ENCODE results near the gene ACBD3. TPM values are rescaled to one million over a fixed set of nuclear protein-coding genes. Genes with fewer than 3 reads are reported as not detected.

ACBD3 gene
- 20.9 TPM for polyA plus RNA-seq (2013, experiment 1 of 4)
- 23.2 TPM for polyA plus RNA-seq (2013, experiment 2 of 4)
- polyA plus RNA-seq (2013, experiment 3 of 4): 17.6 TPM
- polyA plus RNA-seq (2013, experiment 4 of 4): 17.2 TPM

GRCh38 chr1:226186124-226187018 lies at the start of gene ACBD3:
TSS of gene ACBD3 (minus strand) at chr1:226186741. CDS start at chr1:226186675, 66 bp downstream.
- H3K4me1 ChIP-seq (ENCODE audit: control insufficient read depth, insufficient read depth, low read length): peaks cover 6% of the 10 kb centered on the region
- 0% methylated on average over 75 of the region's 75 CpGs for WGBS, 2 experiments
- peak within 1 kb of the TSS; percentile 84 for H3K4me3 ChIP-seq (ENCODE audit: insufficient read depth, low read depth, low read length)

GRCh38 chr1:226233806-226234205 lies 47.3 kb upstream of the ACBD3 start:
- 94 to 100% methylated on average over 2 to 3 of the region's 3 CpGs for WGBS, 2 experiments
- Histone ChIP-seq H3K27ac (ENCODE audit: insufficient read depth, low read depth, low read length, poor library complexity, severe bottlenecking) (no peak overlapping the region), H3K36me3 (ENCODE audit: control insufficient read depth, insufficient read depth, low read length) (peaks cover 17% of the 10 kb centered on the region), H3K4me3 (ENCODE audit: insufficient read depth, low read depth, low read length) (no peak overlapping the region), H3K27me3 (ENCODE audit: control insufficient read depth, insufficient read depth, low read length, poor library complexity, severe bottlenecking) (no peaks in the 10 kb centered on the region), H3K4me1 (ENCODE audit: control insufficient read depth, insufficient read depth, low read length) (no peaks in the 10 kb centered on the region), H3K9me3 (ENCODE audit: control insufficient read depth, low read length) (no peaks in the 10 kb centered on the region)

More at GRCh38 chr1:226186124-226187018, at the start of gene ACBD3:
- Histone ChIP-seq H3K9me3 (ENCODE audit: control insufficient read depth, low read length) (no peaks in the 10 kb centered on the region), H3K27ac (ENCODE audit: insufficient read depth, low read depth, low read length, poor library complexity, severe bottlenecking) (no peak within 1 kb of the TSS), H3K36me3 (ENCODE audit: control insufficient read depth, insufficient read depth, low read length) (no peaks in the 10 kb centered on the region), H3K27me3 (ENCODE audit: control insufficient read depth, insufficient read depth, low read length, poor library complexity, severe bottlenecking) (no peaks in the 10 kb centered on the region)

DNA sequence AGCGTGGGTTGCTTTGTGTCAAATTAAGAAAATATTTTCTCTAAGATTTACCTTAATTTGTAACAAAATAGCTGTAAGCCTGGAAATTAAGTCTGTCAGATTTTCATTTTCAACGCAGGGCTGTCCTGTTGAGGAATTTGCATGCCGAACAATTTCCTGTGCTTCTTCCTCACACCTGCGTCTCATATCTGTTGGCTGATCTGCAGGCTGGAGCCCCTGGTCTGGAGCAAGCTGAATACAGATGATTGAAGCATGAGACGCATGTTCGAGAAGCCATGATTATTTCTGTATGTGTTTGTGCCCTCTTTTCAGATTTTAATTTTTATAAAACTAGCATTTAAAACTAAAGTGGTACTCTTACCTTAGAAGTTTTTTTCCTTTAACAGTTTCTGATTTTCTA lies 46.8 kb upstream of the ACBD3 start:
- Histone ChIP-seq H3K9me3 (ENCODE audit: control insufficient read depth, low read length) (no peaks in the 10 kb centered on the region), H3K27me3 (ENCODE audit: control insufficient read depth, insufficient read depth, low read length, poor library complexity, severe bottlenecking) (no peaks in the 10 kb centered on the region), H3K27ac (ENCODE audit: insufficient read depth, low read depth, low read length, poor library complexity, severe bottlenecking) (no peak overlapping the region), H3K36me3 (ENCODE audit: control insufficient read depth, insufficient read depth, low read length) (peaks cover 16% of the 10 kb centered on the region), H3K4me3 (ENCODE audit: insufficient read depth, low read depth, low read length) (no peak overlapping the region), H3K4me1 (ENCODE audit: control insufficient read depth, insufficient read depth, low read length) (no peaks in the 10 kb centered on the region)
- WGBS, 2 experiments: 93 to 98% methylated on average over 5 of the region's 6 CpGs

DNA sequence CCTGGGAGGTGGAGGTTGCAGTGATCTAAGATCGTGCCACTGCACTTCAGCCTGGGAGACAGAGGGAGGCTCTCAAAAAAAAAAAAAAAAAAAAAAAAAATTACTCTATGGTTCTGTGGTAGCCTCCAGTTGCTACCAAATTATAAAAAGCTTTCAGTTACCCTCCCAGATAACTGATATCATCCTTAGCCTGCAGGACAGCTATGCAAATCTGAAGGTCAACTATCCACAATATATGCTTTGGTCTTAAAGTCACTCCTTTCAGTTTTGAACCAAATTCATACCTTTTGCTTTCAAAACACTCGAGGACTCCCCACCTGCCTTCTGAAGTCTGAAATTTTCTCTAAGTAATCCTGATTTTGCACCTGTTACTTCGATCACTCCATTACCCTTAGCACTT lies 40.1 kb upstream of the ACBD3 start:
- no peak overlapping the region for H3K4me3 ChIP-seq (ENCODE audit: insufficient read depth, low read depth, low read length)
- H3K36me3 ChIP-seq (ENCODE audit: control insufficient read depth, insufficient read depth, low read length): no peaks in the 10 kb centered on the region
- H3K27me3 ChIP-seq (ENCODE audit: control insufficient read depth, insufficient read depth, low read length, poor library complexity, severe bottlenecking): peaks cover 35% of the 10 kb centered on the region
- H3K9me3 ChIP-seq (ENCODE audit: control insufficient read depth, low read length): no peaks in the 10 kb centered on the region
- H3K27ac ChIP-seq (ENCODE audit: insufficient read depth, low read depth, low read length, poor library complexity, severe bottlenecking): no peak overlapping the region
- 92 to 95% methylated on average over 2 of the region's 3 CpGs for WGBS, 2 experiments
- no peaks in the 10 kb centered on the region for H3K4me1 ChIP-seq (ENCODE audit: control insufficient read depth, insufficient read depth, low read length)

DNA sequence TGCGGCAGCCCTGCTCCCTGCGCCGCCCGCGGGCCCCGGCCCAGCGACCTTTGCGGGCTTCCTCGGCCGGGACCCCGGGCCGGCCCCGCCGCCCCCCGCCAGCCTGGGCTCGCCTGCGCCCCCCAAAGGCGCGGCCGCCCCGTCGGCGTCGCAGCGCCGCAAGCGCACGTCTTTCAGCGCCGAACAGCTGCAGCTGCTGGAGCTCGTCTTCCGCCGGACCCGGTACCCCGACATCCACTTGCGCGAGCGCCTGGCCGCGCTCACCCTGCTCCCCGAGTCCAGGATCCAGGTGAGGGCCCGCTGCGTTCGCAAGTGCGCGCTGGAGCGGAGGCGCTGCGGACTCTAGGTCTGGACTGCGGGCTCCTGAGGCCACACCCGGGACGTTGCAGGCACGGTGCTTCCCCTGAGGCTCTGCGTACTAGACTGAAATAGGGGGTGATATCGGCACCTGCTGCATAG lies 37.3 kb upstream of the ACBD3 start:
- peaks cover 42% of the 10 kb centered on the region for H3K27me3 ChIP-seq (ENCODE audit: control insufficient read depth, insufficient read depth, low read length, poor library complexity, severe bottlenecking)
- no peaks in the 10 kb centered on the region for H3K9me3 ChIP-seq (ENCODE audit: control insufficient read depth, low read length)
- no peaks in the 10 kb centered on the region for H3K36me3 ChIP-seq (ENCODE audit: control insufficient read depth, insufficient read depth, low read length)
- no peak overlapping the region for H3K27ac ChIP-seq (ENCODE audit: insufficient read depth, low read depth, low read length, poor library complexity, severe bottlenecking)
- peak overlapping the region; percentile 53 for H3K4me3 ChIP-seq (ENCODE audit: insufficient read depth, low read depth, low read length)
- 1 to 2% methylated on average over 54 to 55 of the region's 55 CpGs for WGBS, 2 experiments
- no peaks in the 10 kb centered on the region for H3K4me1 ChIP-seq (ENCODE audit: control insufficient read depth, insufficient read depth, low read length)

- peaks cover 42% of the 10 kb centered on the region for H3K27me3 ChIP-seq (ENCODE audit: control insufficient read depth, insufficient read depth, low read length, poor library complexity, severe bottlenecking)
- H3K4me3 ChIP-seq (ENCODE audit: insufficient read depth, low read depth, low read length): peak within 1 kb of the TSS; percentile 53
- no peaks in the 10 kb centered on the region for H3K36me3 ChIP-seq (ENCODE audit: control insufficient read depth, insufficient read depth, low read length)
- no peak within 1 kb of the TSS for H3K27ac ChIP-seq (ENCODE audit: insufficient read depth, low read depth, low read length, poor library complexity, severe bottlenecking)
- 2 to 3% methylated on average over 62 of the region's 62 CpGs for WGBS, 2 experiments
- no peaks in the 10 kb centered on the region for H3K9me3 ChIP-seq (ENCODE audit: control insufficient read depth, low read length)
- no peaks in the 10 kb centered on the region for H3K4me1 ChIP-seq (ENCODE audit: control insufficient read depth, insufficient read depth, low read length)
These were observed 36.7 kb upstream of the ACBD3 start, which contains the start of gene MIXL1 for GRCh38 chr1:226223157-226223785. TSS of gene MIXL1 (plus strand) at chr1:226223664. CDS start at chr1:226223682, 18 bp downstream.

DNA sequence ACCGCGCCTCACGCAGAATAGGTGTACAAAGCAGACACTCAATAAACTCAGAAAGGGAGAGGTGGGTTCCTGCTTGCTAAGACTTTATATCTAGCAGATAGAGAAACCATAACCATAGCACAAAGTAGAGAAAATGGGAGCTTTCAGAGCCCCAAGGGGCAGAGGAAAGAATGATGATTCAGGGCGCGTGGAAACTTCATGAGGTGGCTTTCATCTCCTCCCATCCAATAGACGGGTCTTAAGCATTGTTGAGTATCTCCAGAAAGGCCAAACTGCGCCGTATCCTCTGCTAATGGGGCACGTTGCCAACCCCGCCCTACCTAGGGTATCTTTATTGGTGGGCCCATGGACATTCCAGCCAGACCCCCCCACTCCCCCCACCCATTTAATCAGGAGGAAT lies 36.1 kb upstream of the ACBD3 start:
- WGBS, 2 experiments: 89 to 94% methylated on average over 10 of the region's 10 CpGs
- Histone ChIP-seq H3K4me3 (ENCODE audit: insufficient read depth, low read depth, low read length) (no peak overlapping the region), H3K4me1 (ENCODE audit: control insufficient read depth, insufficient read depth, low read length) (no peaks in the 10 kb centered on the region), H3K9me3 (ENCODE audit: control insufficient read depth, low read length) (no peaks in the 10 kb centered on the region), H3K36me3 (ENCODE audit: control insufficient read depth, insufficient read depth, low read length) (no peaks in the 10 kb centered on the region), H3K27me3 (ENCODE audit: control insufficient read depth, insufficient read depth, low read length, poor library complexity, severe bottlenecking) (peaks cover 42% of the 10 kb centered on the region), H3K27ac (ENCODE audit: insufficient read depth, low read depth, low read length, poor library complexity, severe bottlenecking) (no peak overlapping the region)

DNA sequence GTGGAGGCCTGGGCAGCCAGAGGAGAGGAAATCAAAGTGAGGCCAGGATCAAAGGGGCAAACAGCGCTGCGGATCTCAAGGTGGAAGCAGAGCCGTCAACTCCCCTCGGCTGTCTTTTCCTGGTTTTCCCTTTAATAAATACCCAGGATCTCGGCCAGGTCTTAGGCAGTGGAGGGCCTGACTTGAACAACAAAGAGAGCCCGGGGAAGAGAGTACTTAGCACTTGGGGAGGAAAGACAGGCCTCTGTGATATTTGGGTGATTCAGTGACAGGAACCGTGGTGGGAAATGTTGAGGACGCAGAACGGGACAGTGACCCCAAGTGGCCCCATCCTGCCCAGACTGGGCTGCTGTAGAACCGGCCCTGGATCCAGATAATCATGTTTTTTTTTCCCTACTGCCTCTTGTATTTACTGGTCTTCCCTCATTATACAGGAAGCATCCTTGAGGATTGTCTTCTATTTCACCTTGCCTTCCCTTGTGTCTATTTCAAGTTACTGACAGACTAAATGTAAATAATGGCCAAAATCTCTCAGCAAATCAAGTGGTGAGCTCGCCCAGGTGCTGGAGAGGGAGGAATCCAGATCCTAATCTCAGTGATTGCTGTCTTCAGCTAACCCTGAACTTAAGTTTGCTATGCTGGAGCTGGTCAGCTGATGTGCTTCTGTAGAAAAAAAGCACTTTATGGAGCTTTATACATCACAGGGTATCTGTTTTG lies 34.1 kb upstream of the ACBD3 start:
- Histone ChIP-seq H3K36me3 (ENCODE audit: control insufficient read depth, insufficient read depth, low read length) (no peaks in the 10 kb centered on the region), H3K27ac (ENCODE audit: insufficient read depth, low read depth, low read length, poor library complexity, severe bottlenecking) (no peak overlapping the region), H3K9me3 (ENCODE audit: control insufficient read depth, low read length) (no peaks in the 10 kb centered on the region), H3K4me3 (ENCODE audit: insufficient read depth, low read depth, low read length) (no peak overlapping the region), H3K4me1 (ENCODE audit: control insufficient read depth, insufficient read depth, low read length) (no peaks in the 10 kb centered on the region), H3K27me3 (ENCODE audit: control insufficient read depth, insufficient read depth, low read length, poor library complexity, severe bottlenecking) (peaks cover 42% of the 10 kb centered on the region)
- WGBS, 2 experiments: 44 to 47% methylated on average over 11 of the region's 11 CpGs

- H3K9me3 ChIP-seq (ENCODE audit: control insufficient read depth, low read length): no peaks in the 10 kb centered on the region
- 88 to 91% methylated on average over 10 of the region's 10 CpGs for WGBS, 2 experiments
- H3K4me1 ChIP-seq (ENCODE audit: control insufficient read depth, insufficient read depth, low read length): no peaks in the 10 kb centered on the region
- H3K36me3 ChIP-seq (ENCODE audit: control insufficient read depth, insufficient read depth, low read length): no peaks in the 10 kb centered on the region
- no peak overlapping the region for H3K4me3 ChIP-seq (ENCODE audit: insufficient read depth, low read depth, low read length)
- peaks cover 10% of the 10 kb centered on the region for H3K27me3 ChIP-seq (ENCODE audit: control insufficient read depth, insufficient read depth, low read length, poor library complexity, severe bottlenecking)
- no peak overlapping the region for H3K27ac ChIP-seq (ENCODE audit: insufficient read depth, low read depth, low read length, poor library complexity, severe bottlenecking)
These were observed 30.7 kb upstream of the ACBD3 start for GRCh38 chr1:226217273-226217672.

All from ectodermal cell (in vitro differentiated cells).